Muscle of leg (tissue), 11 donors: Measurements from ENCODE around the gene ZSWIM6. TPM values are rescaled to one million over a fixed set of nuclear protein-coding genes. Genes with fewer than 3 reads are reported as not detected.

Experiments
- DNase-seq: peaks from one replicate; pipeline ENCODE4 v3.0.0; 2013
- H3K27ac ChIP-seq: one replicate; pipeline ENCODE4 v1.5.1; 2013; ENCODE audit warnings: mild to moderate bottlenecking, low read length, control low read depth
- H3K27me3 ChIP-seq: one replicate; pipeline ENCODE4 v1.6.1; 2013; ENCODE audit warnings: low read length; ENCODE audit not compliant: control insufficient read depth, insufficient read depth
- H3K36me3 ChIP-seq: one replicate; pipeline ENCODE4 v1.6.1; 2013; ENCODE audit warnings: low read length; ENCODE audit not compliant: control insufficient read depth, insufficient read depth
- H3K4me1 ChIP-seq: one replicate; pipeline ENCODE4 v1.6.1; 2013; ENCODE audit warnings: low read length; ENCODE audit not compliant: control insufficient read depth, insufficient read depth
- H3K4me3 ChIP-seq: one replicate; pipeline ENCODE4 v1.5.1; 2013; ENCODE audit warnings: low read length, control low read depth
- H3K9me3 ChIP-seq: replicated peaks from 2 replicates; pipeline ENCODE4 v1.6.1; 2013; ENCODE audit warnings: low read depth, low read length; ENCODE audit not compliant: control insufficient read depth
- WGBS: methylation state at CpG from one replicate; pipeline ENCODE4 v1.1.5; 2013; ENCODE audit warnings: missing lambda C conversion rate; ENCODE audit not compliant: insufficient coverage; 5-methylcytosine and 5-hydroxymethylcytosine counted together
- polyA plus RNA-seq, 8 donors: library from polyadenylated mRNA; unstranded; fragments of 120-200 nt; gene quantifications; one replicate each; pipeline versions ENCODE4 v1.2.1 to v1.2.3, GENCODE V29; 2013; ENCODE audit warnings: inconsistent platforms in 1 of 8, low replicate concordance in 1 of 8; ENCODE audit not compliant: insufficient read length in 8 of 8, insufficient read depth in 1 of 8
- total RNA-seq: library from RNA; stranded (reverse); fragments of 120-200 nt; gene quantifications from one replicate; pipeline ENCODE4 v1.2.4, GENCODE V29; 2013

Gene ZSWIM6
- total and polyA plus RNA-seq, 9 donors = 4.3 to 10.2 (median 7.5) TPM

DNA sequence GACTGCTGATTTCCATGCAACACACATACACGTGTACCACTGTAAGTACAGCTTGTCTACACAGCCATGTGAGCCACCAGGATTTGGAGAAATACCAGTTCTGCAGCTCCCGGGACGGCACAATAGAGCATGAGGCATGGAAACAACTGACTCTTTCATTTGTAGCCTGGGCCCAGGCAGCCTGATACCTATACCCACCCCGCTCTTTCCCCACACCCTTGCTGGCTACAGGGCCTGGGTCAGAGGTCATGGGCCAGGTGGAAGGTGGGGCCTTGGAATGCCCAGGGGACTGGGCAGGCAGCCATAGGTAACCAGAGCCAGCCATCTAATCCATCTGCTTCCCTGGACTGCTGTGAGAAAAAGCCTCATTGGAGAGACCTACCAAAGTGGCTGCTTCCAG lies 39.0 kb upstream of the ZSWIM6 start:
- no CpG with 5 or more reads among the region's 4 CpGs for WGBS

DNA sequence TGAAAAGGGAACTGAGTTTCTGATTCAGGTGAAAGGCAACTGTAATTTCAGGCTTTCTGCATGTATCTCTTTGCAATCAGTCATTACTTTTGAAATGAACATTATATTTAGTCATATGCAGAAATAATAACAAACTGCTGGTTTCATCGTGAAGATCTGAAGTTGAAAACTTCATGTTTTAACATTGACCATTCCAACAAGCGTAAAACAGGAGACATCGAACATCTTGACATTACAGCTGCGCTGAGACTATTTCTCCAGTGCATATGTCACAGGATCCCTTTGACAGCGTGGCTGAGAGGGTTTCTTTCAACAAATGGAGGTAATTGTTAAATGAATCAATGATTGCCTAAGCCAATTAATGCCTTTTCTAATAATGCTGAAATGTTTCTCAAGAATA lies 38.2 kb upstream of the ZSWIM6 start:
- Histone ChIP-seq H3K4me3 (no peak overlapping the region), H3K27me3 (peaks cover 2% of the 10 kb centered on the region), H3K36me3 (no peaks in the 10 kb centered on the region), H3K4me1 (peaks cover 2% of the 10 kb centered on the region), H3K9me3 (no peaks in the 10 kb centered on the region), H3K27ac (no peak overlapping the region)
- WGBS = no CpG with 5 or more reads among the region's 5 CpGs
- DNase-seq = no peak

More for the DNA sequence above, 39.0 kb upstream of the ZSWIM6 start:
- H3K27ac ChIP-seq = no peak overlapping the region
- H3K4me3 ChIP-seq = no peak overlapping the region
- H3K27me3 ChIP-seq = peaks cover 2% of the 10 kb centered on the region
- peaks cover 2% of the 10 kb centered on the region for H3K4me1 ChIP-seq
- DNase-seq = no peak
- H3K9me3 ChIP-seq = no peaks in the 10 kb centered on the region
- H3K36me3 ChIP-seq = no peaks in the 10 kb centered on the region

DNA sequence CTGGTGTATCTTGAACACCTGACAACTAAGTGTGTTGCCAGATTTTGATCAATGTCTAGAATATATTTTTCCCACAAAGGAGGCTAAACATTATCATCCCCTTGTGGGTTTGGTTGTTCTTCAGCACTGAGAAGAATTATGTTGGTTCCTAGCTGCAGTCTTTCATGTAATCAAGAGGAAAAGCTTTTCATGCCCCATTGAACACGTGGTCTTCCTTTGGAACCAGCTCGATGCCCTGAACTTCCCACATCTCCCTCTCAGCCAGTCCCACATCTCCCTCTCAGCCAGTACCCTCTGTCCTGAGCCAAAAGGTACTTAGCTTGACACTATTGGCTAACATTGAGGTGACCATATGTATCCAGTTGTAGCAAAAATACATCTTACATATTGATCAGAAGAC lies 36.7 kb upstream of the ZSWIM6 start:
- WGBS = 78% methylated on average over 2 of the region's 2 CpGs
- DNase-seq = no peak
- no peak overlapping the region for H3K4me3 ChIP-seq

GRCh38 chr5:61298066-61298465 lies 34.0 kb upstream of the ZSWIM6 start:
- no peaks in the 10 kb centered on the region for H3K36me3 ChIP-seq
- H3K27ac ChIP-seq = no peak overlapping the region
- WGBS = 70% methylated on average over 2 of the region's 3 CpGs
- DNase-seq = no peak
- H3K4me3 ChIP-seq = no peak overlapping the region
- peaks cover 2% of the 10 kb centered on the region for H3K27me3 ChIP-seq
- peaks cover 14% of the 10 kb centered on the region for H3K4me1 ChIP-seq
- H3K9me3 ChIP-seq = no peaks in the 10 kb centered on the region

More for the DNA sequence above, 36.7 kb upstream of the ZSWIM6 start:
- peaks cover 2% of the 10 kb centered on the region for H3K4me1 ChIP-seq
- H3K27me3 ChIP-seq = peaks cover 2% of the 10 kb centered on the region
- no peak overlapping the region for H3K27ac ChIP-seq
- no peaks in the 10 kb centered on the region for H3K9me3 ChIP-seq
- H3K36me3 ChIP-seq = no peaks in the 10 kb centered on the region

- H3K27me3 ChIP-seq = peaks cover 2% of the 10 kb centered on the region
- H3K4me3 ChIP-seq = no peak overlapping the region
- no peaks in the 10 kb centered on the region for H3K36me3 ChIP-seq
- H3K9me3 ChIP-seq = no peaks in the 10 kb centered on the region
- H3K4me1 ChIP-seq = peaks cover 12% of the 10 kb centered on the region
- no peak for DNase-seq
- WGBS = 48% methylated on average over 6 of the region's 6 CpGs
- no peak overlapping the region for H3K27ac ChIP-seq
Measured at GRCh38 chr5:61298580-61298979, 33.5 kb upstream of the ZSWIM6 start.

DNA sequence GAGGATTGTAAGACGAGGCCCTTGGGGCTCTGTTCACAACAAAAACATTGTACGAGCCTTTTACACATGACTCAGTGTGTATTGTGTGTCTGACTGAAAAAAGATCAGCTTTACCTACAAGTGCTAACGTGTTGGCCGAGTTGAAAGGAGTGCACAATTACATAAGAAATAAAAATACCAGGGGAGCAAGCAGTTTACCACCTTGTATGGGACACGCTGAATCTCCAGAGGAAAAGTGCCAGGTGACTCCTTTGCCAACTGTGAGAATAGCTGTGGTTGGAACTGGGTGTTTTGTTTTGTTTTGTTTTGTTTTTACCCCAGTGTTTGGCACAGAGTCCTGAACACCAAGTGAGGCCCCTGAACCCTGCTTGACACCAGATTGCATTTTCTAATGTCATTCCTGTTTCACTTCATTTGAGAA lies 32.8 kb upstream of the ZSWIM6 start:
- no peak overlapping the region for H3K27ac ChIP-seq
- 60% methylated on average over 1 of the region's 5 CpGs for WGBS
- DNase-seq = no peak
- H3K4me3 ChIP-seq = no peak overlapping the region
- H3K9me3 ChIP-seq = no peaks in the 10 kb centered on the region
- H3K4me1 ChIP-seq = peaks cover 12% of the 10 kb centered on the region
- H3K36me3 ChIP-seq = no peaks in the 10 kb centered on the region
- H3K27me3 ChIP-seq = peaks cover 9% of the 10 kb centered on the region

GRCh38 chr5:61301341-61302199 lies 30.5 kb upstream of the ZSWIM6 start:
- no peak overlapping the region for H3K4me3 ChIP-seq
- no peaks in the 10 kb centered on the region for H3K9me3 ChIP-seq
- DNase-seq = peak; percentile 86
- H3K36me3 ChIP-seq = no peaks in the 10 kb centered on the region
- peaks cover 12% of the 10 kb centered on the region for H3K4me1 ChIP-seq
- WGBS = 34% methylated on average over 9 of the region's 9 CpGs
- peaks cover 14% of the 10 kb centered on the region for H3K27me3 ChIP-seq
- H3K27ac ChIP-seq = no peak overlapping the region

DNA sequence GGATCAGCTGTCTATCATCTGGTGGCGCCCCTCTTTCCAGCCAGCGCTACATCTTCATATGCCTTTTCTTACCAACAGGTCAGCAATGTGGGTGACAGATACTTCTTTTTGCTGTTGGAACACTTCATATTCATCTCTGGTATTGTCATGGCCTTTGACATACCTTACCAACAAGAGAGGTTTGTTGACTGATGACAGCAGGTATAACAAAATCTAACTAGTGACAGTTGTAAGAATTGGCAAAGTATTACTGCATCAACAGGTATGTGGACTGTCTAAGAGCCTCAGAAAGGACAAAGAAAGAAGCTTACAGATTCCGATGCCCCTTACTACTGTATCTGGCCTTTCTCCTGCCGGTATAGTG lies 29.9 kb upstream of the ZSWIM6 start:
- no peak overlapping the region for H3K27ac ChIP-seq
- no peaks in the 10 kb centered on the region for H3K9me3 ChIP-seq
- H3K4me1 ChIP-seq = peaks cover 12% of the 10 kb centered on the region
- no peaks in the 10 kb centered on the region for H3K36me3 ChIP-seq
- no peak overlapping the region for H3K4me3 ChIP-seq
- DNase-seq = no peak
- 75% methylated on average over 2 of the region's 4 CpGs for WGBS
- H3K27me3 ChIP-seq = peaks cover 18% of the 10 kb centered on the region

GRCh38 chr5:61303346-61303745 lies 28.7 kb upstream of the ZSWIM6 start:
- no peak overlapping the region for H3K27ac ChIP-seq
- DNase-seq = peak; percentile 52
- peaks cover 18% of the 10 kb centered on the region for H3K27me3 ChIP-seq
- H3K36me3 ChIP-seq = no peaks in the 10 kb centered on the region
- no CpG with 5 or more reads among the region's 4 CpGs for WGBS
- no peak overlapping the region for H3K4me3 ChIP-seq
- peaks cover 12% of the 10 kb centered on the region for H3K4me1 ChIP-seq
- H3K9me3 ChIP-seq = no peaks in the 10 kb centered on the region

- Histone ChIP-seq H3K36me3 (no peaks in the 10 kb centered on the region), H3K4me3 (no peak overlapping the region), H3K27me3 (peaks cover 18% of the 10 kb centered on the region), H3K9me3 (no peaks in the 10 kb centered on the region), H3K4me1 (peaks cover 12% of the 10 kb centered on the region), H3K27ac (no peak overlapping the region)
- WGBS = 72% methylated on average over 9 of the region's 15 CpGs
- DNase-seq = no peak
Measured at GRCh38 chr5:61304590-61305381, 27.3 kb upstream of the ZSWIM6 start.
